Neural cell (in vitro differentiated cells): ENCODE data around the gene ANKRD28. TPM values are rescaled to one million over a fixed set of nuclear protein-coding genes. Genes with fewer than 3 reads are reported as not detected.

Experiments used
- H2AFZ ChIP-seq: fragments of 200-600, 300-800 bp; sonication (generic), shearing (Covaris generic); 2 replicates; pipeline ENCODE4 v1.6.0; 2014; ENCODE audit warnings: low read depth, mild to moderate bottlenecking, antibody characterized with exemption, low read length, moderate library complexity
- H3F3A ChIP-seq: fragments of 200-600 bp; shearing (Covaris generic); 2 replicates; pipeline ENCODE4 v1.6.1; 2016; ENCODE audit warnings: mild to moderate bottlenecking, moderate library complexity, mixed read lengths, antibody characterized with exemption, low read length; ENCODE audit not compliant: insufficient read depth, poor library complexity, severe bottlenecking
- H3K27ac ChIP-seq: fragments of 200-600, 300-800 bp; sonication (generic), shearing (Covaris generic); 2 replicates; pipeline ENCODE4 v1.5.1; 2014; ENCODE audit warnings: mild to moderate bottlenecking, low read length, moderate library complexity
- H3K27me3 ChIP-seq: fragments of 300-800, 200-600 bp; sonication (generic), shearing (Covaris generic); 2 replicates; pipeline ENCODE4 v1.6.0; 2014; ENCODE audit warnings: mild to moderate bottlenecking, low read depth, low read length, moderate library complexity; ENCODE audit not compliant: insufficient read depth
- H3K36me3 ChIP-seq: fragments of 300-800, 200-600 bp; sonication (generic), shearing (Covaris generic); 2 replicates; pipeline ENCODE4 v1.5.1; 2014; ENCODE audit warnings: mild to moderate bottlenecking, antibody characterized with exemption, low read length, moderate library complexity; ENCODE audit not compliant: insufficient read depth
- H3K4me2 ChIP-seq: fragments of 300-800, 200-600 bp; sonication (generic), shearing (Covaris generic); 2 replicates; pipeline ENCODE4 v1.6.0; 2014; ENCODE audit warnings: mild to moderate bottlenecking, low read length
- H3K4me3 ChIP-seq: fragments of 300-800, 200-600 bp; sonication (generic), shearing (Covaris generic); 2 replicates; pipeline ENCODE4 v1.5.1; 2014; ENCODE audit warnings: mild to moderate bottlenecking, low read length, moderate library complexity
- H3K79me2 ChIP-seq: fragments of 200-600 bp; shearing (Covaris generic); replicated peaks from 2 replicates; pipeline ENCODE4 v1.6.0; 2014; ENCODE audit warnings: mild to moderate bottlenecking, low read length, moderate library complexity; ENCODE audit not compliant: insufficient read depth
- H3K9ac ChIP-seq: fragments of 300-800, 200-600 bp; sonication (generic), shearing (Covaris generic); 2 replicates; pipeline ENCODE4 v1.6.1; 2016; ENCODE audit warnings: mild to moderate bottlenecking, low read length, mixed read lengths
- H3K9me2 ChIP-seq: fragments of 200-600 bp; shearing (Covaris generic); 2 replicates; pipeline ENCODE4 v1.6.1; 2016; ENCODE audit warnings: mild to moderate bottlenecking, low read length, mixed read lengths; ENCODE audit not compliant: insufficient read depth
- H3K9me3 ChIP-seq: fragments of 200-600, 300-800 bp; sonication (generic), shearing (Covaris generic); 2 replicates; pipeline ENCODE4 v1.6.1; 2016; ENCODE audit warnings: mild to moderate bottlenecking, mixed run types, low read length, moderate library complexity, mixed read lengths
- H4K20me1 ChIP-seq: fragments of 200-600 bp; shearing (Covaris generic); 2 replicates; pipeline ENCODE4 v1.6.1; 2016; ENCODE audit warnings: mild to moderate bottlenecking, mixed run types; ENCODE audit not compliant: insufficient read depth
- EP300 ChIP-seq: fragments of 450-650 bp; conservative IDR thresholded peaks from 2 replicates; pipeline ENCODE4 v1.6.1; 2014; ENCODE audit warnings: antibody characterized with exemption, mild to moderate bottlenecking, moderate library complexity; ENCODE audit not compliant: poor library complexity, severe bottlenecking
- EZH2 ChIP-seq: fragments of 200-600, 300-800 bp; shearing (Covaris generic), sonication (generic); IDR thresholded peaks from 2 replicates; pipeline ENCODE4 v1.6.1; 2014; ENCODE audit warnings: antibody characterized with exemption, low read length, borderline replicate concordance, mild to moderate bottlenecking; ENCODE audit not compliant: insufficient read depth, poor library complexity, severe bottlenecking
- MXI1 ChIP-seq: fragments of 450-650 bp; conservative IDR thresholded peaks from 2 replicates; pipeline ENCODE4 v1.6.1; 2014; ENCODE audit warnings: antibody characterized with exemption, mild to moderate bottlenecking; ENCODE audit not compliant: poor library complexity, severe bottlenecking
- POLR2AphosphoS5 ChIP-seq: IDR thresholded peaks from 2 replicates; pipeline ENCODE4 v1.6.1; 2012
- RAD21 ChIP-seq: fragments of 450-650 bp; conservative IDR thresholded peaks from 2 replicates; pipeline ENCODE4 v1.6.1; 2014; ENCODE audit warnings: antibody characterized with exemption, mild to moderate bottlenecking, moderate library complexity
- SMC3 ChIP-seq: fragments of 450-650 bp; conservative IDR thresholded peaks from 2 replicates; pipeline ENCODE4 v1.6.1; 2014; ENCODE audit warnings: antibody characterized with exemption, mild to moderate bottlenecking, moderate library complexity; ENCODE audit not compliant: poor library complexity
- TAF1 ChIP-seq: IDR thresholded peaks from 2 replicates; pipeline ENCODE4 v1.6.1; 2012; ENCODE audit warnings: low read depth
- polyA plus RNA-seq: library from polyadenylated mRNA; depleted of rRNA; stranded (reverse); fragments of >200 nt; gene quantifications from 2 replicates; pipeline ENCODE4 v1.2.3, GENCODE V29; 2014
- TF ChIP-seq, protein P1 (sequence below): IDR thresholded peaks from 2 replicates; pipeline ENCODE4 v1.6.1; 2012; ENCODE audit warnings: borderline replicate concordance
- TF ChIP-seq, protein P2 (sequence below): fragments of 450-650 bp; IDR thresholded peaks from 2 replicates; pipeline ENCODE4 v1.5.1; 2014; ENCODE audit warnings: antibody characterized with exemption, mild to moderate bottlenecking, moderate library complexity; ENCODE audit not compliant: poor library complexity, severe bottlenecking

Gene ANKRD28
- polyA plus RNA-seq, 1 donor from 2014 or later = 101 TPM

DNA sequence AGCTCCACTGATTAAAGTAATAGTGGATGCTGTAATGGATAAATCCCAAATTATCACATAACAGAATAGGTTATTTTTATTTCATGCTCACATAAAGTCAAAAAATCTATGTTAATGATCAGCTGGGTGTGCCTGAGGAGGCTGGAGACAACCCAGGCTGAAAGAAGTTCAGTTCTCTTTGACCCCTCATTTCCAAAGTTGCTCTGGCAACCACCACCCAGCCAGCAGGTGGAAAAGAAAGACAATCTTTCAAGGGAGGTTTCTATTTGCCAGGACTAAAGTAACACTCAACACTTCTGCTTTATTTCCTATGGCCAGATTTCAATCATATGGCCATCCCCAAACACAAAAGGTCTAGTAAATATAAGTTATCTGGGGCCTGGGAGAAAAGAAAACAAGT lies 48.8 kb upstream of the ANKRD28 start:
- H3K9ac ChIP-seq = no peak overlapping the region

DNA sequence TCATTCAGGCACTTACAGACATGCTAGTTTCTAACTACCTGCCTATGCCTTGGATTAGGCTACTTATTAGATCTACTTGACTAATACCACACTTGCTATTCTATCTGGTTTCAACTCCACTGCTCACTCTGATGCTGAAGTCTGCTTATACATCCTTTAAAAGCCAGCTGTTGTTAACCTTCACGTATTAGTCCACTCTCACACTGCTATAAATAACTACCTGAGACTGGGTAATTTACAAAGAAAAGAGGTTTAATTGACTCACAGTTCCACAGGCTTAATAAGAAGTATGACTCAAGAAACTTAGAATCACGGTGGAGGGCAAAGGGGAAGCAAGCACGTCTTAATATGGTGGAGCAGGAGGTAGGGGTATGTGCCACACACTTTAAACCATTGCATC lies 47.7 kb upstream of the ANKRD28 start:
- Histone ChIP-seq H3K4me2 (no peak overlapping the region), H3K79me2 (peaks cover 33% of the 10 kb centered on the region), H2AFZ (no peak overlapping the region), H3F3A (no peaks in the 10 kb centered on the region), H3K27ac (no peak overlapping the region), H4K20me1 (no peaks in the 10 kb centered on the region), H3K4me3 (no peak overlapping the region), H3K36me3 (no peaks in the 10 kb centered on the region), H3K9me2 (no peaks in the 10 kb centered on the region), H3K9ac (no peak overlapping the region), H3K27me3 (no peaks in the 10 kb centered on the region), H3K9me3 (no peaks in the 10 kb centered on the region)
- TF ChIP-seq RAD21 (no peak), EZH2 (no peak), SMC3 (no peak), EP300 (no peak), POLR2AphosphoS5 (no peak), MXI1 (no peak), TAF1 (no peak)
- TF ChIP-seq, protein P1, sequence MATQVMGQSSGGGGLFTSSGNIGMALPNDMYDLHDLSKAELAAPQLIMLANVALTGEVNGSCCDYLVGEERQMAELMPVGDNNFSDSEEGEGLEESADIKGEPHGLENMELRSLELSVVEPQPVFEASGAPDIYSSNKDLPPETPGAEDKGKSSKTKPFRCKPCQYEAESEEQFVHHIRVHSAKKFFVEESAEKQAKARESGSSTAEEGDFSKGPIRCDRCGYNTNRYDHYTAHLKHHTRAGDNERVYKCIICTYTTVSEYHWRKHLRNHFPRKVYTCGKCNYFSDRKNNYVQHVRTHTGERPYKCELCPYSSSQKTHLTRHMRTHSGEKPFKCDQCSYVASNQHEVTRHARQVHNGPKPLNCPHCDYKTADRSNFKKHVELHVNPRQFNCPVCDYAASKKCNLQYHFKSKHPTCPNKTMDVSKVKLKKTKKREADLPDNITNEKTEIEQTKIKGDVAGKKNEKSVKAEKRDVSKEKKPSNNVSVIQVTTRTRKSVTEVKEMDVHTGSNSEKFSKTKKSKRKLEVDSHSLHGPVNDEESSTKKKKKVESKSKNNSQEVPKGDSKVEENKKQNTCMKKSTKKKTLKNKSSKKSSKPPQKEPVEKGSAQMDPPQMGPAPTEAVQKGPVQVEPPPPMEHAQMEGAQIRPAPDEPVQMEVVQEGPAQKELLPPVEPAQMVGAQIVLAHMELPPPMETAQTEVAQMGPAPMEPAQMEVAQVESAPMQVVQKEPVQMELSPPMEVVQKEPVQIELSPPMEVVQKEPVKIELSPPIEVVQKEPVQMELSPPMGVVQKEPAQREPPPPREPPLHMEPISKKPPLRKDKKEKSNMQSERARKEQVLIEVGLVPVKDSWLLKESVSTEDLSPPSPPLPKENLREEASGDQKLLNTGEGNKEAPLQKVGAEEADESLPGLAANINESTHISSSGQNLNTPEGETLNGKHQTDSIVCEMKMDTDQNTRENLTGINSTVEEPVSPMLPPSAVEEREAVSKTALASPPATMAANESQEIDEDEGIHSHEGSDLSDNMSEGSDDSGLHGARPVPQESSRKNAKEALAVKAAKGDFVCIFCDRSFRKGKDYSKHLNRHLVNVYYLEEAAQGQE = no peak
- TF ChIP-seq, protein P2, sequence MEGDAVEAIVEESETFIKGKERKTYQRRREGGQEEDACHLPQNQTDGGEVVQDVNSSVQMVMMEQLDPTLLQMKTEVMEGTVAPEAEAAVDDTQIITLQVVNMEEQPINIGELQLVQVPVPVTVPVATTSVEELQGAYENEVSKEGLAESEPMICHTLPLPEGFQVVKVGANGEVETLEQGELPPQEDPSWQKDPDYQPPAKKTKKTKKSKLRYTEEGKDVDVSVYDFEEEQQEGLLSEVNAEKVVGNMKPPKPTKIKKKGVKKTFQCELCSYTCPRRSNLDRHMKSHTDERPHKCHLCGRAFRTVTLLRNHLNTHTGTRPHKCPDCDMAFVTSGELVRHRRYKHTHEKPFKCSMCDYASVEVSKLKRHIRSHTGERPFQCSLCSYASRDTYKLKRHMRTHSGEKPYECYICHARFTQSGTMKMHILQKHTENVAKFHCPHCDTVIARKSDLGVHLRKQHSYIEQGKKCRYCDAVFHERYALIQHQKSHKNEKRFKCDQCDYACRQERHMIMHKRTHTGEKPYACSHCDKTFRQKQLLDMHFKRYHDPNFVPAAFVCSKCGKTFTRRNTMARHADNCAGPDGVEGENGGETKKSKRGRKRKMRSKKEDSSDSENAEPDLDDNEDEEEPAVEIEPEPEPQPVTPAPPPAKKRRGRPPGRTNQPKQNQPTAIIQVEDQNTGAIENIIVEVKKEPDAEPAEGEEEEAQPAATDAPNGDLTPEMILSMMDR = no peak

More for the DNA sequence above, 48.8 kb upstream of the ANKRD28 start:
- H2AFZ ChIP-seq = no peak overlapping the region
- no peaks in the 10 kb centered on the region for H3K36me3 ChIP-seq
- H3K9me3 ChIP-seq = no peaks in the 10 kb centered on the region
- H3F3A ChIP-seq = no peaks in the 10 kb centered on the region
- no peak overlapping the region for H3K27ac ChIP-seq
- peaks cover 34% of the 10 kb centered on the region for H3K79me2 ChIP-seq
- no peak overlapping the region for H3K4me3 ChIP-seq
- H3K4me2 ChIP-seq = no peak overlapping the region
- no peaks in the 10 kb centered on the region for H3K27me3 ChIP-seq
- no peaks in the 10 kb centered on the region for H3K9me2 ChIP-seq
- H4K20me1 ChIP-seq = no peaks in the 10 kb centered on the region
- TF ChIP-seq TAF1 = no peak
- TF ChIP-seq MXI1 = no peak
- TF ChIP-seq, protein P1 = no peak
- TF ChIP-seq SMC3 = no peak
- no peak for TF ChIP-seq RAD21
- TF ChIP-seq EP300 = no peak
- TF ChIP-seq, protein P2 = no peak
- no peak for TF ChIP-seq EZH2
- no peak for TF ChIP-seq POLR2AphosphoS5
